Nephron (organoid): ENCODE measurements around the gene MAPK6.

ENCODE experiments used
- H3K27ac Mint-ChIP-seq, 3 experiments: 2 replicates each; pipeline ENCODE4 v1.8.0; 2020; ENCODE audit warnings: mixed read lengths in 3 of 3, mild to moderate bottlenecking in 2 of 3, moderate library complexity in 1 of 3
- H3K27me3 Mint-ChIP-seq: 2 replicates; pipeline ENCODE4 v1.8.0; 2021; ENCODE audit warnings: low read depth, mild to moderate bottlenecking, moderate library complexity, mixed read lengths
- H3K36me3 Mint-ChIP-seq: 2 replicates; pipeline ENCODE4 v1.8.0; 2020; ENCODE audit warnings: low read depth, mixed read lengths
- H3K4me1 Mint-ChIP-seq: 2 replicates; pipeline ENCODE4 v1.8.0; 2020; ENCODE audit warnings: mixed read lengths
- H3K4me3 Mint-ChIP-seq, 3 experiments: 2 replicates each; pipeline ENCODE4 v1.8.0; 2020; ENCODE audit warnings: mild to moderate bottlenecking in 3 of 3, mixed read lengths in 3 of 3, moderate library complexity in 2 of 3
- H3K9me3 Mint-ChIP-seq: 2 replicates; pipeline ENCODE4 v1.8.0; 2020; ENCODE audit warnings: mixed read lengths
- CTCF ChIP-seq, 3 experiments: fragments of 200-600 bp; sonication (generic); IDR thresholded peaks; one replicate each; pipeline ENCODE4 v1.5.0; 2021; ENCODE audit warnings: antibody characterized with exemption in 3 of 3; ENCODE audit not compliant: unreplicated experiment in 3 of 3

Gene MAPK6

GRCh38 chr15:52106641-52107040 lies 87.6 kb downstream of the MAPK6 start:
- H3K4me1 Mint-ChIP-seq = peaks cover 27% of the 10 kb centered on the region
- no peaks in the 10 kb centered on the region for H3K9me3 Mint-ChIP-seq
- peaks cover 5% of the 10 kb centered on the region for H3K27me3 Mint-ChIP-seq
- H3K4me3 Mint-ChIP-seq = no peak overlapping the region
- TF ChIP-seq CTCF (IDR thresholded peaks at IDR 0.05; ENCODE audit: unreplicated experiment in 3 of 3) = no peak
- no peaks in the 10 kb centered on the region for H3K36me3 Mint-ChIP-seq
- no peak overlapping the region for H3K27ac Mint-ChIP-seq

GRCh38 chr15:52107238-52107637 lies 88.2 kb downstream of the MAPK6 start:
- H3K36me3 Mint-ChIP-seq = no peaks in the 10 kb centered on the region
- H3K27me3 Mint-ChIP-seq = peaks cover 1% of the 10 kb centered on the region
- H3K27ac Mint-ChIP-seq = no peak overlapping the region
- no peak for TF ChIP-seq CTCF (IDR thresholded peaks at IDR 0.05; ENCODE audit: unreplicated experiment in 3 of 3)
- H3K9me3 Mint-ChIP-seq = no peaks in the 10 kb centered on the region
- no peak overlapping the region for H3K4me3 Mint-ChIP-seq
- peaks cover 22% of the 10 kb centered on the region for H3K4me1 Mint-ChIP-seq

GRCh38 chr15:52109559-52110451 lies 90.8 kb downstream of the MAPK6 start:
- H3K27me3 Mint-ChIP-seq = peaks cover 5% of the 10 kb centered on the region
- H3K4me3 Mint-ChIP-seq = no peak overlapping the region
- H3K27ac Mint-ChIP-seq = no peak overlapping the region
- no peak for TF ChIP-seq CTCF (IDR thresholded peaks at IDR 0.05; ENCODE audit: unreplicated experiment in 3 of 3)
- peaks cover 2% of the 10 kb centered on the region for H3K9me3 Mint-ChIP-seq
- no peaks in the 10 kb centered on the region for H3K36me3 Mint-ChIP-seq
- H3K4me1 Mint-ChIP-seq = peaks cover 19% of the 10 kb centered on the region

- no peak for TF ChIP-seq CTCF (IDR thresholded peaks at IDR 0.05; ENCODE audit: unreplicated experiment in 3 of 3)
- Mint-ChIP-seq H3K36me3 (no peaks in the 10 kb centered on the region), H3K4me3 (no peak overlapping the region), H3K27ac (no peak overlapping the region), H3K4me1 (peaks cover 35% of the 10 kb centered on the region), H3K27me3 (peaks cover 5% of the 10 kb centered on the region), H3K9me3 (peaks cover 2% of the 10 kb centered on the region)
Measured at GRCh38 chr15:52111517-52112202, 92.6 kb downstream of the MAPK6 start.

- peaks cover 5% of the 10 kb centered on the region for H3K27me3 Mint-ChIP-seq
- no peaks in the 10 kb centered on the region for H3K36me3 Mint-ChIP-seq
- H3K27ac Mint-ChIP-seq = no peak overlapping the region
- no peak for TF ChIP-seq CTCF (IDR thresholded peaks at IDR 0.05; ENCODE audit: unreplicated experiment in 3 of 3)
- peaks cover 37% of the 10 kb centered on the region for H3K4me1 Mint-ChIP-seq
- no peak overlapping the region for H3K4me3 Mint-ChIP-seq
- peaks cover 2% of the 10 kb centered on the region for H3K9me3 Mint-ChIP-seq
Measured at GRCh38 chr15:52112203-52112750, 93.3 kb downstream of the MAPK6 start.
